Neural crest cell (in vitro differentiated cells): ENCODE data around the gene FAF1. TPM values are rescaled to one million over a fixed set of nuclear protein-coding genes. Genes with fewer than 3 reads are reported as not detected.

ENCODE experiments used
- DNase-seq: peaks from one replicate; pipeline ENCODE4 v3.0.0; 2021; ENCODE audit warnings: low read depth, mixed read lengths, low spot score
- H3K27ac Mint-ChIP-seq: one replicate; pipeline ENCODE4 v1.8.0; 2021; ENCODE audit warnings: mild to moderate bottlenecking, mixed read lengths; ENCODE audit not compliant: unreplicated experiment
- H3K27me3 Mint-ChIP-seq: 2 replicates; pipeline ENCODE4 v1.8.0; 2021; ENCODE audit warnings: low read depth, mild to moderate bottlenecking, mixed read lengths
- H3K36me3 Mint-ChIP-seq: 2 replicates; pipeline ENCODE4 v1.8.0; 2021; ENCODE audit warnings: low read depth, mild to moderate bottlenecking, mixed read lengths
- H3K4me1 Mint-ChIP-seq: 2 replicates; pipeline ENCODE4 v1.8.0; 2021; ENCODE audit warnings: mixed read lengths
- H3K4me3 Mint-ChIP-seq: one replicate; pipeline ENCODE4 v1.8.0; 2021; ENCODE audit warnings: mild to moderate bottlenecking, mixed read lengths
- H3K9me3 Mint-ChIP-seq: 2 replicates; pipeline ENCODE4 v1.8.0; 2021; ENCODE audit warnings: mixed read lengths
- total RNA-seq: library from RNA; stranded (reverse); gene quantifications from 2 replicates; pipeline ENCODE4 v1.2.1, GENCODE V29; 2021
- TF ChIP-seq, protein P1 (sequence below): fragments of 200-600 bp; sonication (generic); conservative IDR thresholded peaks from 2 replicates; pipeline ENCODE4 v1.5.0; 2021; ENCODE audit warnings: antibody characterized with exemption, mild to moderate bottlenecking

FAF1 gene
- total RNA-seq, 1 donor from 2014 or later = 73.0 TPM

- no peaks in the 10 kb centered on the region for H3K9me3 Mint-ChIP-seq
- no peaks in the 10 kb centered on the region for H3K27me3 Mint-ChIP-seq
- no peaks in the 10 kb centered on the region for H3K36me3 Mint-ChIP-seq
- TF ChIP-seq, protein P1, sequence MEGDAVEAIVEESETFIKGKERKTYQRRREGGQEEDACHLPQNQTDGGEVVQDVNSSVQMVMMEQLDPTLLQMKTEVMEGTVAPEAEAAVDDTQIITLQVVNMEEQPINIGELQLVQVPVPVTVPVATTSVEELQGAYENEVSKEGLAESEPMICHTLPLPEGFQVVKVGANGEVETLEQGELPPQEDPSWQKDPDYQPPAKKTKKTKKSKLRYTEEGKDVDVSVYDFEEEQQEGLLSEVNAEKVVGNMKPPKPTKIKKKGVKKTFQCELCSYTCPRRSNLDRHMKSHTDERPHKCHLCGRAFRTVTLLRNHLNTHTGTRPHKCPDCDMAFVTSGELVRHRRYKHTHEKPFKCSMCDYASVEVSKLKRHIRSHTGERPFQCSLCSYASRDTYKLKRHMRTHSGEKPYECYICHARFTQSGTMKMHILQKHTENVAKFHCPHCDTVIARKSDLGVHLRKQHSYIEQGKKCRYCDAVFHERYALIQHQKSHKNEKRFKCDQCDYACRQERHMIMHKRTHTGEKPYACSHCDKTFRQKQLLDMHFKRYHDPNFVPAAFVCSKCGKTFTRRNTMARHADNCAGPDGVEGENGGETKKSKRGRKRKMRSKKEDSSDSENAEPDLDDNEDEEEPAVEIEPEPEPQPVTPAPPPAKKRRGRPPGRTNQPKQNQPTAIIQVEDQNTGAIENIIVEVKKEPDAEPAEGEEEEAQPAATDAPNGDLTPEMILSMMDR = no peak
- H3K27ac Mint-ChIP-seq = peak overlapping the region; percentile 30
- H3K4me1 Mint-ChIP-seq = peaks cover 54% of the 10 kb centered on the region
- DNase-seq = no peak
- H3K4me3 Mint-ChIP-seq = no peak overlapping the region
These were observed 258.3 kb downstream of the FAF1 start for GRCh38 chr1:50701706-50702317.

DNA sequence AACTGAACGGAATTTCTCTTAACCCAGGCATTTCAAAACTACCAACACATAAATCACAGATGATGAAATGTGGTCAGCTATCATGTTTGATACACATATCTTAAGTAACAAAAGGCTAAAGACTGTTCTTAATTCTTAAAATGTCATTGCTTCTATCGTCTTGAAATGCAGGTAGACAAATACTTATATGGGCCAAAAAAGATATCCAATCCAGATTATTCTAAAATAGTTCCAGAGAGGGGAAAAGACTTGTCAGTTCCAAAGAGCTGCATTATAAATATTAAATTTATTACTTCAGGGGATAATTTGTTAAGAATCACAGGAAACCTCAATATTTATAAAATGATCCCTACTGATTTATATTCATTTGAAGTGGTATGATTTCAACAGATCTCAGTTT lies 259.4 kb downstream of the FAF1 start:
- peaks cover 57% of the 10 kb centered on the region for H3K4me1 Mint-ChIP-seq
- no peaks in the 10 kb centered on the region for H3K27me3 Mint-ChIP-seq
- DNase-seq = no peak
- no peak overlapping the region for H3K4me3 Mint-ChIP-seq
- TF ChIP-seq, protein P1 = no peak
- no peaks in the 10 kb centered on the region for H3K9me3 Mint-ChIP-seq
- no peak overlapping the region for H3K27ac Mint-ChIP-seq
- H3K36me3 Mint-ChIP-seq = no peaks in the 10 kb centered on the region

DNA sequence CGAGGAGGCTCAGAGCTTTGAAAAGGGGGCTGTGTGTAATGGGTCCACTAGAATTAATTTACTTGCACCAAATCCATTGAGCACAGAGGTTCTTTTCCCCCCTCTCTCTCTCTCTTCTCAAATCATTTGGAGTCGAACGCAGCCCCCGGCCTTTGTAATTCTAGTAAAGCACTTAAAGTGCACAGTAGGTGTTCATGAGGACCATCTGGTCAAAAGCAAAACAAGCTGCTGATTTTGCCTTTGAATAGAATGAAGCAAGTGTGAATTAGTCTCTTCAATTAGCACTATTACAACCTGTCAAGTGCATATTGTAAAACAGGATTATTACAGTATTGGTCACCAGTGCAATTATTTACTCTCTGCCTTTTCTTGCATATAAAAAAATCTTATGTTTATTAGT lies 259.9 kb downstream of the FAF1 start:
- peak overlapping the region; percentile 80 for H3K27ac Mint-ChIP-seq
- H3K9me3 Mint-ChIP-seq = no peaks in the 10 kb centered on the region
- H3K4me1 Mint-ChIP-seq = peaks cover 56% of the 10 kb centered on the region
- TF ChIP-seq, protein P1 = no peak
- peak overlapping the region; percentile 76 for H3K4me3 Mint-ChIP-seq
- H3K36me3 Mint-ChIP-seq = no peaks in the 10 kb centered on the region
- H3K27me3 Mint-ChIP-seq = no peaks in the 10 kb centered on the region
- DNase-seq = peak; percentile 4

GRCh38 chr1:50699795-50700194 lies 260.3 kb downstream of the FAF1 start:
- DNase-seq = no peak
- peaks cover 56% of the 10 kb centered on the region for H3K4me1 Mint-ChIP-seq
- no peaks in the 10 kb centered on the region for H3K36me3 Mint-ChIP-seq
- no peaks in the 10 kb centered on the region for H3K9me3 Mint-ChIP-seq
- H3K27me3 Mint-ChIP-seq = no peaks in the 10 kb centered on the region
- peak overlapping the region; percentile 80 for H3K27ac Mint-ChIP-seq
- TF ChIP-seq, protein P1 = no peak
- peak overlapping the region; percentile 76 for H3K4me3 Mint-ChIP-seq

- no peak overlapping the region for H3K4me3 Mint-ChIP-seq
- no peaks in the 10 kb centered on the region for H3K36me3 Mint-ChIP-seq
- H3K27ac Mint-ChIP-seq = peak overlapping the region; percentile 79
- H3K27me3 Mint-ChIP-seq = no peaks in the 10 kb centered on the region
- no peaks in the 10 kb centered on the region for H3K9me3 Mint-ChIP-seq
- peaks cover 52% of the 10 kb centered on the region for H3K4me1 Mint-ChIP-seq
- TF ChIP-seq, protein P1 = no peak
- DNase-seq = no peak
These were observed 262.3 kb downstream of the FAF1 start for GRCh38 chr1:50697440-50698421.
